GM23338 (cell line): ENCODE data around the gene PSMB11.

Experiments used
- CREB1 ChIP-seq: fragments of 250-450 bp; sonication (Bioruptor Pico); IDR thresholded peaks from 2 replicates; pipeline ENCODE4 v1.5.0; 2020; ENCODE audit warnings: low read depth, mild to moderate bottlenecking, moderate library complexity
- CTCF ChIP-seq, 2 experiments: fragments of 200-600 bp in 1 of 2; sonication (generic) in 1 of 2; conservative IDR thresholded peaks; 2 replicates each; pipeline versions ENCODE4 v1.5.1 to v1.6.1; 2016 to 2017; ENCODE audit warnings: antibody characterized with exemption in 2 of 2, low read depth in 2 of 2, mild to moderate bottlenecking in 2 of 2, moderate library complexity in 1 of 2
- EZH2 ChIP-seq: fragments of 200-600 bp; sonication (generic); IDR thresholded peaks from one replicate; pipeline ENCODE4 v1.8.0; 2017; ENCODE audit warnings: antibody characterized with exemption, mild to moderate bottlenecking, low read depth; ENCODE audit not compliant: unreplicated experiment
- EZH2phosphoT487 ChIP-seq: fragments of 200-600 bp; sonication (generic); IDR thresholded peaks from one replicate; pipeline ENCODE4 v1.8.1; 2018; ENCODE audit warnings: antibody characterized with exemption; ENCODE audit not compliant: unreplicated experiment
- POLR2AphosphoS5 ChIP-seq: IDR thresholded peaks from 2 replicates; pipeline ENCODE4 v1.6.1; 2016; ENCODE audit warnings: antibody characterized with exemption, low read depth

GRCh38 chr14:23053426-23053825 lies 11.4 kb downstream of the PSMB11 start:
- TF ChIP-seq EZH2: no peak
- TF ChIP-seq POLR2AphosphoS5: no peak
- no peak for TF ChIP-seq CTCF (conservative IDR thresholded peaks at IDR 0.05; ENCODE audit: low read depth in 2 of 2)
- no peak for TF ChIP-seq CREB1 (CRISPR knock-in tag)
- no peak for TF ChIP-seq EZH2phosphoT487
